Measurements from ENCODE around the gene MYOCOS. TPM values are rescaled to one million over a fixed set of nuclear protein-coding genes. Genes with fewer than 3 reads are reported as not detected.
A peak's percentile ranks its signal among the peaks of the same experiment; 100 is the strongest.

Gene MYOCOS
- total RNA-seq, 1 donor = under 0.01 TPM

DNA sequence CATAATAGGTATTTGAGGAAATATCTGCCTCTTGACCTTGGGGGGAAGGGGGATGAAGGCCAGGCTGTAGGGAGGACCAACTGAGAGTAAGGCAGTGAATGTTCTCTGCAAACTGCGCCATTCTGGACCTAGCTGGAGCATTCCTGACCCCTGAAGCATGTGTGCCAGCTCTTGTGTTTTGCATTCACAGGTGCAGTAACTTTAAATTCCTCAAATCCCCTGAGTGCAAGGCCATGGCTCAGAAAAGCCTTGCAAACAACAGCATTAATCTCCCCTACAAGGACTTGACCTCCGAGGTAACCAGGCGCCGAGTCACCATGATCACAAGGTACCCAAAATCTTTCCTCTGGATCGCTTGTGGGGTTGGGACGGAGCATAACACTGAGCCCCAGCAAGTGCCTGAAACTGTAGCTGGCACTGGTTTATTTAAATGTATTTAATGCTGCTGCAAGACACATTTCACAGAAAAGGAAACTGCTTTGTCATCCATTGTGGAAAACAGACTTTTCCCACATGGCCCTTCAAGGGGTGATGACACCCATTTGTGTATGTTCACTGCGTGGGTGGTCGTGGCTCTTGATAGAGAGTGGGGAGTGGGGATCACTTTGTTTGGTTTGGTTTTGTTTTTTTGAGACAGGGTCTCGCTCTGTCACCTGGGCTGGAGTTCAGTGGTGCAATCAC, 1.7 kb downstream of the MYOCOS start:
- DNase-seq (ENCODE audit: low read depth in 2 of 3, low spot score in 2 of 3) = no peak

- DNase-seq (ENCODE audit: low read depth in 2 of 3, low spot score in 2 of 3) = no peak
Measured at GRCh38 chr1:171625225-171625624, 3.2 kb downstream of the MYOCOS start.

DNA sequence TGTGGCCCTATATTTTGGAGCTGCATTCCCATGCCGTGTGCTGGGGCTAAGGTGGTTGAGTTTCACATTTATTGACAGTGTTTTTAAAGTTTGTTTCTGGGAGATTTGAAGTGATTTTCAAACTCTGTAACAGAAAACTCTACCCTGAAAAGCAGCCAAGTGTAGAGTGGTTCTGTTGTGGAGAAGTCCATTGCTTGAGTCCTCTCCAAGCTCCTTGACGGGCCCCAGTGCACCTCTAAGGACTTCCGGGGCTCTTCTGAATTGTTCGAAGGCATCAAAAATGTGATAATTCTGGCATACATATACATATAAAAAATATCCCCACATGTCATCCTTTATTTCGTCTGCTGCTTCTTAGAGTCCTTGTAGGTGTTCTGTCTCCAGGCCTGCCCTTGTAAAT, 5.0 kb downstream of the MYOCOS start:
- no peak for DNase-seq (ENCODE audit: low read depth in 2 of 3, low spot score in 2 of 3)

DNA sequence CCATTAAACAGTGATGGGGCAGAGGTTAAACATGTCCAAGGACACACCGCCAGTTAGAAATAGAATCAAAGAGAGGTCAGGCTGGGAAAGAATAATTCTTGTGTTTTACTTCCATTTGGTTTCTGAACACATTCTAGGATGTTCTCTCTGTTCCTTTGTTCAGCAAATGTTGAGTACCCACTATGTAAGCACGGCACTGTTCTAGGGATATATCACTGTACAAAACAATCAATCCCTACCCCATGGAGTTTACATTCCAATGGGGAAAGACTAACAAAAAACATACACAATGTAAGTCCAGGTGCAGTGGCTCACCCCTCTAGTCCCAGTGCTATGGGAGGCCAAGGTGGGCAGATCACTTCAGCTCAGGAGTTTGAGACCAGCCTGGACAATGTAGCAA, 6.2 kb downstream of the MYOCOS start:
- no peak for DNase-seq (ENCODE audit: low read depth in 2 of 3, low spot score in 2 of 3)

GRCh38 chr1:171635661-171636060, 13.6 kb downstream of the MYOCOS start:
- DNase-seq (ENCODE audit: low read depth in 2 of 3, low spot score in 2 of 3) = no peak

- DNase-seq (ENCODE audit: low read depth in 2 of 3, low spot score in 2 of 3) = no peak
Measured at GRCh38 chr1:171636141-171636540, 14.1 kb downstream of the MYOCOS start.

DNA sequence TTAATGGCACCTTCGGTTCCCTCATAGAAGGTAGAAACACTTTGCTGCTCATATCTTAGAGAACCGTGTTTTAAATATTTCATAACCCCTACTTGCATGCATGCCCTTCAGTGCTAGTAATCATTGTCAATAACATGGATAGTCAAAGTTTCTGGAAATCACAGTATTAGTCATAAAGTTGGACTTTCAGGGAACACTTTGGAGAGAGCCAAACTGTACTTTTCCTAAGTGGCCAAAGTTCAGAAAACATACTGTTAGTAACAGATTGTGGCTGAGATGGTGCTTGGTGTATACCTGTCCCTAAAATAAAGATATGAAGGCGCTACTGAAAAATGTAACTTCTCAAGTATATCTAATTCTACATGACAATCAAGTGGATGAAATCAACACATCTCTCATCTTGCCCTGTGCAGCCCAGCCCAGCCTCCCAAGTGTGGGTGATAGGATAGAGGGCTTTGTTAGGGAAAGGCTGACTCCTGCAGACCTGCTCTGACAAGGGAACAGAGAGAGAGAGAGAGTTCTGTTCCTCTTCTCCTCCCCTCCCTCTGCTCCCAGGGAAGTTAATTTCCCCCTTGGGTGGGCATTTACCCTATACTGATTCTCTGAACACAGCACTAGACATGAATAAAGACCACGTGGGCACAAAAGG, 16.0 kb downstream of the MYOCOS start:
- DNase-seq (ENCODE audit: low read depth in 2 of 3, low spot score in 2 of 3) = no peak

GRCh38 chr1:171640225-171640624, 18.2 kb downstream of the MYOCOS start:
- DNase-seq (ENCODE audit: low read depth in 2 of 3, low spot score in 2 of 3) = no peak

GRCh38 chr1:171641076-171641864, 19.2 kb downstream of the MYOCOS start:
- no peak for DNase-seq (ENCODE audit: low read depth in 2 of 3, low spot score in 2 of 3)

- no peak for DNase-seq (ENCODE audit: low read depth in 2 of 3, low spot score in 2 of 3)
Measured at GRCh38 chr1:171642197-171642596, 20.2 kb downstream of the MYOCOS start.

- no peak for DNase-seq (ENCODE audit: low read depth in 2 of 3, low spot score in 2 of 3)
Measured at GRCh38 chr1:171643156-171643555, 21.1 kb downstream of the MYOCOS start.

GRCh38 chr1:171644805-171645483, 22.9 kb downstream of the MYOCOS start:
- DNase-seq (ENCODE audit: low read depth in 2 of 3, low spot score in 2 of 3) = peak; percentile 23 to 92 (median 67)

DNA sequence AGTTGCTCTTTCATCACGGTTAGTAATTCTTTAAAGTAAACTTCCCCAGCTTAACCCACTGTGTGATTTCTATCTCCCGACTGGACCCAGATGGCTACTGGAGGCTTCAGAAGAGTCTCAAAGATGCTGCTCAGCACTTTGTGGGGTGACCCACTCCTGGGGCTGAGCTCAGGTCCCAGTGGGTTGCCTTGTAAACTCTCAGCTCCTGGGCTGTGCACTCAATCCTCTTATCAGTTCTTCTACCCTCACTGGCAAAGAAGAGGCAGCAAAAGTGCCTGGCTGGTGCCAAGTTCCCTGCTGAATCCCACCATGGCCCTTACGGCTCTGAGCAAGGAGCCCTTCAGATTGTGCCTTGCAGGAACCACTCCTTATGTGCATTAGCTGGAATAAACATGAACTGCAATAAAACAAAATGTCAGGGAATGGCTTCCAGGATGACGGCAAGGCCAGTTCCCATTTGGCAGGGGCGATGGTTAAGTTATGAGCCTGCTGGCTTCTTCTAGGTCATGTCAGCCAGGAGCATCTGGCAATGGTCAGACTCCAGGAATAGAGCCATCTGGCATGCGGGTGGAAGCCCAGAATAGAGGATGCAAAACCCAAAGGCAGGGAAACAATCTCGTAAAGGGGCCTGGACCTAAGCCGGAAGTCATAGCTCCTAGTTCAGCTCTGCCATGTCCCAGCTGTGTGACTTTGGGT, 23.7 kb downstream of the MYOCOS start:
- no peak for DNase-seq (ENCODE audit: low read depth in 2 of 3, low spot score in 2 of 3)

GRCh38 chr1:171646249-171646560, 24.2 kb downstream of the MYOCOS start:
- no peak for DNase-seq (ENCODE audit: low read depth in 2 of 3, low spot score in 2 of 3)

DNA sequence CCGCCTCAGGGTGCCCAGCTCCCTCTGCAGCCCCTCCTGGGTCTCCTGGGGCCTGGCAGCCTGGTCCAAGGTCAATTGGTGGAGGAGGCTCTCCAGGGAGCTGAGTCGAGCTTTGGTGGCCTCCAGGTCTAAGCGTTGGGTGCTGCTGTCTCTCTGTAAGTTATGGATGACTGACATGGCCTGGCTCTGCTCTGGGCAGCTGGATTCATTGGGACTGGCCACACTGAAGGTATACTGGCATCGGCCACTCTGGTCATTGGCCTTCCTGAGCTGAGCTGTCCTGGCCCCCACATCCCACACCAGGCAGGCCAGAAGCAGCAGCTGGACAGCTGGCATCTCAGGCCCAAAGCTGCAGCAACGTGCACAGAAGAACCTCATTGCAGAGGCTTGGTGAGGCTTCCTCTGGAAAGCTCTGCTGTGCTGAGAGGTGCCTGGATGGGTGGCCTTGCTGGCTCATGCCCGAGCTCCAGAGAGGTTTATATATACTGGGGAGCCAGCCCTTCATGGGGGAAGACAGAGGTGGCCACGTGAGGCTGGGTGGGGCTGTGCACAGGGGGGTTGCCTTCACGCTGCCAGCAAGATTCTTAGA, 30.3 kb downstream of the MYOCOS start, which contains the start of gene MYOC:
Gene MYOC, minus strand, starts transcription at position 455 of the 589 bp plus-strand sequence. Its CDS starts 77 bp downstream, at position 378.
- no peak for DNase-seq (ENCODE audit: low read depth in 2 of 3, low spot score in 2 of 3)

DNA sequence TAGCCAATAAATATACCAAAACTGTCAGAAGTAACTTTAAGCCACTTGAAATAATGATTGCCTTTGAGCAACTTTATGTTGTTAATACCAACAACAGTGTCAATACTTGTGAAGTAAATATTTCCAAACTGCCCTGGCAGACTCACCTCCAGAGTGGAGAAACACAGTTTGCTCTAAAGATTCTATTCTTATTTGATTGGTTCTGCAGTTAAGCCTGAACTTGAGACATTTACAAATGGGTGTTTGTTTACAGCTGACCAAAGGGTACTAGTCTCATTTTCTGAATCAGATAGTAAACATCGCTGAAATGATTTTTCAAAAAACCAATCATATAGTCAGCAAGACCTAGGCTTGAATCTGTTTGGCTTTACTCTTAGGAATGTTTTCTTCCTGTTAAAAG, 31.8 kb downstream of the MYOCOS start:
- DNase-seq (ENCODE audit: low read depth in 2 of 3, low spot score in 2 of 3) = no peak

DNA sequence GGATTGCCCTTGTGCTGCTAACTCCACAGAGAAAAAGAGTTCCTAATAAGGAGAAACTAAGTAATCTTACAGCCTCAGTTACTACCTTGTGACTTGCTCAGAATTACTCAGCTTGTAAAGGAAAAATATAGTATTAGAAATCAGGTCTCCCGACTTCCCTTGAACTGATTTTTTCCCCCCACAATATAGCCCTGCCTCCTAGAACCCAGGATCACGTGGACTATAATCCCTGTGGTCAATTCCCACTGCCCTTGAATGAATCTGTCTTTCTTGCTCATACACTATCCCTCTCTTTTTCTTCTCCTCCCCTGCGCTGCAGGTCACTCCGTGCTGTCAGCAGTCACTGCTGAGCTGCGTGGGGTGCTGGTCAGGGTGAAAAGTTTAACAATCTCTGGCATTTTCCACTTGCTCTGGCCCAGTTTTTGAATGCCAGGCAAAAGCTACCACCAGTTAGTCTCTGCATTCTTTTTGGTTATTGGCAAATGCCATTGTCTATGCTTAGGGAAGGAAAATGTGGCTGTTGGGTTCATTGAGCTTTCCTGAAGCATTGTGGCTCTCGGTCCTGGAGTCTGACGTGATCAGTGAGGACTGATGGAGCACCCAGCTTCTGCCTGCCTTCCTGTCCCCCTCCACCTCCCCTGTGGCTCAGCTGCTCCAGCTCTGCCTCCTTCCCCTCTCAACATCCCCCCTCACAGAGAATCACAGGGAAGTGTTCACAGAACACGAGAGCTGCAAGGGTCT, 32.3 kb downstream of the MYOCOS start:
- DNase-seq (ENCODE audit: low read depth in 2 of 3, low spot score in 2 of 3) = no peak

DNA sequence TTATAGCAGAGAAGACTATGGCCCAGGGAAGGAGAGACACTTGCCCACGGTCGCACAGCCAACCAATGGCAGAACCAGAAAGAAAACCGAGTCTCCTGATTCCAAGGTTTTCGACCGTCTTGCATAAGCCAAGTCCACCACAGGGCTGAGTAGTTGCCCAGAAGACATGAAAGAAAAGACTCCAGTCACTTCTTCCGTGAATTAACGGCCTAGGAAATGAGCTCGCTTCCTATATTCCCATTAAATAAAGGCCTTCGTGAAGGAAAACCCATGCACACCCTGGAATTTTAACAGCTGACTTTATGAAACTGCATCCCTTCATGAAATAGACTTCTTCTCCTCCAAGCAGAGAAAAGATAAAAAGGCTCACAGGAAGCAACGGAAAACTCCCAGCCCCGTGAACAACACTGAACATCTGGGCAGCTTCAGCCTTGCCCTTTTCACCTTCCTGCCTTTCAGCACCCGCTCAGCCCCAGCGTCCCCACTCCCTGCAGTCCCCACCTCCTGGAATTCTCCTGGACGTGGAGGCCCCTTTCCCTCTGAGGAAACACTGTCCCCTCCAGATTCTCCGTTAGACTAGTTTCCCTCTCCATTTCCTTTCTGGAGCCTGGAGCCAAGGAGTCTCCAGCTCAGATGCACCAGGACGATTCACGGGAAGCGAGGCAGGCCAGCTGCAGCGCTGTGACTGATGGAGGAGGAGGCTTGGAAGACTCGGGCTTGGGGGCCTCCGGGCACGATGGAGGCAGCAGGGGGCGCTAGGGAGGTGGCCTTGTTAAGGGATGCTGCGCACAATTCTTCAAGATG, 33.1 kb downstream of the MYOCOS start:
- peak in 2 of 3 donors; percentile 47 to 81 for DNase-seq (ENCODE audit: low read depth in 2 of 3, low spot score in 2 of 3)

- DNase-seq (ENCODE audit: low read depth in 2 of 3, low spot score in 2 of 3) = no peak
Measured at GRCh38 chr1:171655746-171656116, 33.7 kb downstream of the MYOCOS start.

Measured in hematopoietic multipotent progenitor cell (in vitro differentiated cells).